Measurements from ENCODE around the gene STXBP5L. TPM values are rescaled to one million over a fixed set of nuclear protein-coding genes. Genes with fewer than 3 reads are reported as not detected.

The STXBP5L gene
- total and polyA plus RNA-seq, 12 donors: 0.60 to 8.4 (median 2.1) TPM

DNA sequence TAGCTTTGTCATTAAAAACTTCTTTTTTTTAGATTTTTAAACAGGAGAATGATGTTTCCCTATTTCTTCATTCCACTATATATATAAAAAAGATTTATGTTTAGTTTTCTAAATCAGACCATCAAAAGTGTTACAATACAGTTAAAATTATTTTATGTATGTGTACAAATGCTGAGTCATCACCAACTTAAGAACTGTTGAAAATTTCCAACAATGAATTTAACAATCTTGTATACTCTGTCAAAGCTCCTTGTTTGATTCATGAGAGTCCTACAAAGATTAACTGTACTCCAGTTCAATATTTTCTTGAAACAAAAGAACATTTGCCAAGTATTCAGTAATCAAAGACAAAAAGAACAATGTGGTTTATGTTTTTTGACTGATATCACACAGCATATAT is 555.7 kb downstream of the STXBP5L start:
- no peaks in the 10 kb centered on the region for H3K4me1 ChIP-seq (replicated peaks in 1 of 2)
- intact Hi-C loops (cut with DNase I): no loop called here
- no peak for DNase-seq
- no peaks in the 10 kb centered on the region for H3K27me3 ChIP-seq
- no peak overlapping the region for H3K27ac ChIP-seq
- no peaks in the 10 kb centered on the region for H3K9me3 ChIP-seq (replicated peaks in 1 of 3)
- no peak overlapping the region for H3K4me3 ChIP-seq
- no peak for TF ChIP-seq POLR2A (IDR thresholded peaks at IDR 0.05)
- TF ChIP-seq, protein P1, sequence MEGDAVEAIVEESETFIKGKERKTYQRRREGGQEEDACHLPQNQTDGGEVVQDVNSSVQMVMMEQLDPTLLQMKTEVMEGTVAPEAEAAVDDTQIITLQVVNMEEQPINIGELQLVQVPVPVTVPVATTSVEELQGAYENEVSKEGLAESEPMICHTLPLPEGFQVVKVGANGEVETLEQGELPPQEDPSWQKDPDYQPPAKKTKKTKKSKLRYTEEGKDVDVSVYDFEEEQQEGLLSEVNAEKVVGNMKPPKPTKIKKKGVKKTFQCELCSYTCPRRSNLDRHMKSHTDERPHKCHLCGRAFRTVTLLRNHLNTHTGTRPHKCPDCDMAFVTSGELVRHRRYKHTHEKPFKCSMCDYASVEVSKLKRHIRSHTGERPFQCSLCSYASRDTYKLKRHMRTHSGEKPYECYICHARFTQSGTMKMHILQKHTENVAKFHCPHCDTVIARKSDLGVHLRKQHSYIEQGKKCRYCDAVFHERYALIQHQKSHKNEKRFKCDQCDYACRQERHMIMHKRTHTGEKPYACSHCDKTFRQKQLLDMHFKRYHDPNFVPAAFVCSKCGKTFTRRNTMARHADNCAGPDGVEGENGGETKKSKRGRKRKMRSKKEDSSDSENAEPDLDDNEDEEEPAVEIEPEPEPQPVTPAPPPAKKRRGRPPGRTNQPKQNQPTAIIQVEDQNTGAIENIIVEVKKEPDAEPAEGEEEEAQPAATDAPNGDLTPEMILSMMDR (IDR thresholded peaks at IDR 0.05): no peak
- no peaks in the 10 kb centered on the region for H3K36me3 ChIP-seq (replicated peaks in 1 of 2)

DNA sequence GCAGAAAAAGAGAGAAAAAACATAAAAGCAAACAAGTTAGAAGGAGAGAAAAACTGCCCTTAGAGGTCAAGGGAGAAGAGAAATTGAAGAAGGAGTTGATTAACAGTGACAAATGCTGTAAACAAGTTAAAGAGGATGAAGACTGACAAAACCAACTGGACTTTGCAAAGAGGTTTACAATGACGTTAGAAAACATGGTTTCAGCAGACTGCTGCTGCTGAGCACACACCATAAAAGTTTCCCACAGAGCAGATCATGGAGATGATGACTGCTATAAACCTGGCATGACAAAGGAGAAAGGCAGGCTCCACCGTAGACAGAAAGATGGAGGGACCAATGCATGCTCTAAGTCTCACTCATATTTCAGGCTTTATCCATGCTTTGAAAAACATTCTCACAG is 559.1 kb downstream of the STXBP5L start:
- Histone ChIP-seq H3K9me3 (replicated peaks in 1 of 3) (no peaks in the 10 kb centered on the region), H3K27me3 (no peaks in the 10 kb centered on the region), H3K36me3 (replicated peaks in 1 of 2) (no peaks in the 10 kb centered on the region), H3K27ac (no peak overlapping the region), H3K4me1 (replicated peaks in 1 of 2) (no peaks in the 10 kb centered on the region), H3K4me3 (no peak overlapping the region)
- no peak for TF ChIP-seq POLR2A (IDR thresholded peaks at IDR 0.05)
- TF ChIP-seq, protein P1 (IDR thresholded peaks at IDR 0.05): no peak
- no peak for DNase-seq
- WGBS, 4 donors: 72 to 88% (median 80%) methylated on average over 2 of the region's 2 CpGs
- intact Hi-C loops (cut with DNase I): no loop called here

DNA sequence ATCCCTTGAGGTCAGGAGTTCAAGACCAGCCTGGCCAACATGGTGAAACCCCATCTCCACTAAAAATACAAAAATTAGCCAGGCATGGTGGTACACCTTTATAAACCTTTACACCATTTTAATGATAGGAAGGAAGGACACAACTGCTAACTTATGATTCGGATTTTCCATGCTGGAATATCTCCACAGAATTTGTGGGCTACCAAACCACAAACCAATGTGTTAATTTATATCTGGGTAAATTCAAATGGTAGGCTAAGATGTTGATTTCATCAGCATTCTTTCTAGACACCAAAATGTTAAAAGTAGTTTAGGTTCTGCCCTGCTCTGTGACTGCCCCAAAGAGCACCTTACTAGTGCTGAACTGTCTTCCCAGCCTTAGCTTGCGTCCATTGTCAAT is 565.0 kb downstream of the STXBP5L start:
- intact Hi-C loops (cut with DNase I): no loop called here
- DNase-seq: no peak
- no peak overlapping the region for H3K27ac ChIP-seq
- WGBS, 4 donors: 92 to 100% (median 99%) methylated on average over 2 of the region's 2 CpGs
- TF ChIP-seq, protein P1 (IDR thresholded peaks at IDR 0.05): no peak
- no peak for TF ChIP-seq POLR2A (IDR thresholded peaks at IDR 0.05)
- no peaks in the 10 kb centered on the region for H3K27me3 ChIP-seq
- no peak overlapping the region for H3K4me3 ChIP-seq
- no peaks in the 10 kb centered on the region for H3K4me1 ChIP-seq (replicated peaks in 1 of 2)
- H3K36me3 ChIP-seq (replicated peaks in 1 of 2): no peaks in the 10 kb centered on the region
- no peaks in the 10 kb centered on the region for H3K9me3 ChIP-seq (replicated peaks in 1 of 3)

Small RNA genes within 50 kb of the gene (microRNA-seq; reads per million reads assigned to microRNA genes)
- gene MIR5682: 0.38 to 1.1 (median 0.45) reads per million in 3 donors

Small RNA genes within 50 kb of the gene (small RNA-seq; reads per million reads assigned to genes)
- gene MIR5682: 0 reads per million in 2 donors

Other genes starting within 250 kb of the STXBP5L start
- gene HGD, start 226.0 kb upstream of the STXBP5L start, total RNA-seq: 1 to 10 TPM in 4 of 9 donors, under 1 TPM in 4, not detected in 1; 0.32 to 2.2 (median 1.2) TPM
- gene HGD, start 226.0 kb upstream of the STXBP5L start, polyA plus RNA-seq: 1 to 10 TPM in 1 of 3 donors, under 1 TPM in 2; 0.56 to 1.1 (median 0.71) TPM
- 10 to 100 TPM; 23.8 to 75.4 (median 48.3) TPM for gene RABL3, start 165.7 kb upstream of the STXBP5L start, total RNA-seq
- 10 to 100 TPM in 1 of 3 donors, 1 to 10 TPM in 2; 5.8 to 94.2 (median 9.0) TPM for gene RABL3, start 165.7 kb upstream of the STXBP5L start, polyA plus RNA-seq
- 10 to 100 TPM; 11.6 to 37.3 (median 25.6) TPM for gene GTF2E1, start 165.5 kb upstream of the STXBP5L start, total RNA-seq
- gene GTF2E1, start 165.5 kb upstream of the STXBP5L start, polyA plus RNA-seq: 10 to 100 TPM; 10.2 to 29.0 (median 15.2) TPM